GM12878 (cell line): ENCODE data around the gene STAG1. TPM values are rescaled to one million over a fixed set of nuclear protein-coding genes. Genes with fewer than 3 reads are reported as not detected.

ENCODE experiments used
- CEBPB ChIP-seq, 2 experiments: fragments of 150-350 bp in 1 of 2; IDR thresholded peaks; 2 replicates each; pipeline ENCODE4 v1.6.1; 2012 to 2014; ENCODE audit warnings: low read depth in 2 of 2, low read length in 2 of 2, borderline replicate concordance in 1 of 2, inconsistent platforms in 1 of 2
- CHD2 ChIP-seq: IDR thresholded peaks from 2 replicates; pipeline ENCODE4 v1.6.1; 2011; ENCODE audit warnings: low read depth, low read length, improper control_type of control experiment, borderline replicate concordance
- CREB1 ChIP-seq: IDR thresholded peaks from 2 replicates; pipeline ENCODE4 v1.6.1; 2012; ENCODE audit warnings: low read depth, mild to moderate bottlenecking, inconsistent platforms
- DPF2 ChIP-seq: fragments of 450-650 bp; IDR thresholded peaks from 2 replicates; pipeline ENCODE4 v1.6.1; 2017; ENCODE audit warnings: mild to moderate bottlenecking
- HDAC2 ChIP-seq: fragments of 200-600 bp; sonication (generic); IDR thresholded peaks from 2 replicates; pipeline ENCODE4 v1.6.1; 2017
- JUND ChIP-seq: IDR thresholded peaks from 2 replicates; pipeline ENCODE4 v1.6.1; 2012; ENCODE audit warnings: low read depth, mild to moderate bottlenecking, low read length, improper control_type of control experiment, moderate library complexity
- MEF2B ChIP-seq: fragments of 450-650 bp; IDR thresholded peaks from 2 replicates; pipeline ENCODE4 v1.6.1; 2018; ENCODE audit warnings: mild to moderate bottlenecking, moderate library complexity; ENCODE audit not compliant: partially characterized antibody, poor library complexity, severe bottlenecking
- MTA3 ChIP-seq: IDR thresholded peaks from 2 replicates; pipeline ENCODE4 v1.6.1; 2012; ENCODE audit warnings: low read length, inconsistent platforms, borderline replicate concordance
- NFYB ChIP-seq: IDR thresholded peaks from 2 replicates; pipeline ENCODE4 v1.6.1; 2011; ENCODE audit warnings: low read depth, mild to moderate bottlenecking, low read length, improper control_type of control experiment, moderate library complexity; ENCODE audit not compliant: insufficient read depth
- NR2F1 ChIP-seq: fragments of 450-650 bp; conservative IDR thresholded peaks from 2 replicates; pipeline ENCODE4 v1.6.1; 2017; ENCODE audit warnings: mild to moderate bottlenecking
- NRF1 ChIP-seq: conservative IDR thresholded peaks from 2 replicates; pipeline ENCODE4 v1.6.1; 2011; ENCODE audit warnings: mild to moderate bottlenecking, low read depth, low read length, improper control_type of control experiment
- POLR2AphosphoS5 ChIP-seq: IDR thresholded peaks from 2 replicates; pipeline ENCODE4 v1.6.1; 2011; ENCODE audit warnings: mild to moderate bottlenecking, low read length, inconsistent platforms
- RAD21 ChIP-seq: IDR thresholded peaks from 2 replicates; pipeline ENCODE4 v1.6.1; 2011; ENCODE audit warnings: mild to moderate bottlenecking, low read depth, low read length, moderate library complexity; ENCODE audit not compliant: insufficient read depth
- RFX5 ChIP-seq: IDR thresholded peaks from 2 replicates; pipeline ENCODE4 v1.6.1; 2011; ENCODE audit warnings: low read depth, low read length, improper control_type of control experiment
- SMARCA5 ChIP-seq: fragments of 450-650 bp; IDR thresholded peaks from 2 replicates; pipeline ENCODE4 v1.6.1; 2017; ENCODE audit warnings: mild to moderate bottlenecking
- TCF12 ChIP-seq: IDR thresholded peaks from 2 replicates; pipeline ENCODE4 v1.6.1; 2011; ENCODE audit warnings: low read depth, mild to moderate bottlenecking, low read length
- YBX1 ChIP-seq: fragments of 450-650 bp; IDR thresholded peaks from 2 replicates; pipeline ENCODE4 v1.6.1; 2016; ENCODE audit warnings: antibody characterized with exemption
- polyA plus RNA-seq, 11 experiments: library from polyadenylated mRNA; depleted of rRNA in 4 of 11; unstranded in 6 of 11; stranded (reverse) in 5 of 11; fragments of >200 nt; fragmentation: Nextera tagmentation in 4 of 11; fragmentation: Illumina TruSeq in 1 of 11; extraction: Ambion mirVana in 4 of 11; extraction: Trizol in 1 of 11; gene quantifications; 1 replicate in 1 of 11; 2 replicates in 10 of 11; pipeline versions ENCODE4 v1.2.1 to v1.2.3, GENCODE V29; 2011 to 2016; ENCODE audit warnings: inconsistent platforms in 2 of 11, missing spikeins in 2 of 11, low read depth in 1 of 11
- total RNA-seq, 4 experiments: library from RNA; depleted of rRNA in 3 of 4; stranded (reverse); fragments of >200 nt in 3 of 4; fragmentation: Illumina TruSeq in 1 of 4; extraction: Trizol in 1 of 4; gene quantifications; 2 replicates each; pipeline versions ENCODE4 v1.2.1 to v1.2.3, GENCODE V29; 2013 to 2021
- TF ChIP-seq, protein P1 (sequence below): IDR thresholded peaks from 2 replicates; pipeline ENCODE4 v1.6.1; 2011; ENCODE audit warnings: borderline replicate concordance, low read depth, mild to moderate bottlenecking, moderate library complexity, low read length; ENCODE audit not compliant: insufficient read depth, poor library complexity, severe bottlenecking
- TF ChIP-seq, protein P2 (sequence below): fragments of 450-650 bp; IDR thresholded peaks from 2 replicates; pipeline ENCODE4 v1.6.1; 2017; ENCODE audit warnings: mild to moderate bottlenecking
- TF ChIP-seq, protein P3 (sequence below): IDR thresholded peaks from 2 replicates; pipeline ENCODE4 v1.6.1; 2012; ENCODE audit warnings: low read depth, low read length, improper control_type of control experiment
- TF ChIP-seq, protein P4 (sequence below): fragments of 450-650 bp; conservative IDR thresholded peaks from 2 replicates; pipeline ENCODE4 v1.6.1; 2017; ENCODE audit warnings: mild to moderate bottlenecking, moderate library complexity
- TF ChIP-seq, protein P5 (sequence below): fragments of 450-650 bp; IDR thresholded peaks from 2 replicates; pipeline ENCODE4 v1.6.1; 2017; ENCODE audit warnings: borderline replicate concordance

Gene STAG1
- total and polyA plus RNA-seq, 10 of the 15 experiments (the other 5 are each of a cell fraction or from before 2014, with no cell fraction given): 4.4 to 30.1 (median 20.2) TPM

DNA sequence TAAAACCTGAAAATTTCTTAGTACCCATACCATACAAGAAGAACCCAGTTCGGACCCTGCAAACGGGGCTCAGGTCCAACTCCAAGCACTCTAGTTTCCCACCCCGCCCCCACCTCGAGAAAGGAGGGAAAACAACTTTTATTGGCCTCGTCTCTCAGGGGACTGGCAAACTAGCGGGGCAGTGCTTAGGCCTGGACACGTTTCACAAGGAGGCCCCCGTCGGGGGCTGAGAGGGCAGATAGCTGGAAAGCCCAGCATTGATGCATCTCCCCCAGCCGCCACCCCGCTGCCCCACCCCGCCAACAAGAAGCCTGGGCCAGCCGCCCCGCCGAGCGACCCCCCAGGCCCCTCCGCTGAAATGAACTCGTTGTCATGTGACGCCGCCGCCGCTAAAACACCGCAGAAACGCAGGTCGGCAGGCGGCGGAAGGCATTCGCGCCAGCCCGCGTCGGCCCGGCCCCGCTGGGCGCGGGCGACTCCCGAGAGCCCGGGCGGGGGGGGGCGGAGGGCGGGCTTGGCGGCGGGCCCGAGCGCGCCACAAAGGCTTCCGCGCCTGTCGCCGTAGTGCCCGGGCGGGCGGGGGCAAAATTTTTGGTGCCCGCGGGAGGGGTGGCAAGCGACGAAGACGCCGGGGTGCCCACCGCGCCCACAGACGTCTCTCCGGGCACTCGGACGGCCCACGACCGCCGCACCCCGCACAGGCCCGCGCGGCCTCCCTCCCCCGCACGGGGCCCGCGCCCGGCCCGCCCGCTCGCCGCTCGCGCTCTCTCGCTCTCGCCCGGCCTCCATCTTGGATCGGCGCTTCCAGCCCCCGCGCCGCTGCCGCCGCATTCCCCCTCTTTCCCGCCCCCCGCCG is 634 bp downstream of the STAG1 start (continued):
- TF ChIP-seq, protein P1, sequence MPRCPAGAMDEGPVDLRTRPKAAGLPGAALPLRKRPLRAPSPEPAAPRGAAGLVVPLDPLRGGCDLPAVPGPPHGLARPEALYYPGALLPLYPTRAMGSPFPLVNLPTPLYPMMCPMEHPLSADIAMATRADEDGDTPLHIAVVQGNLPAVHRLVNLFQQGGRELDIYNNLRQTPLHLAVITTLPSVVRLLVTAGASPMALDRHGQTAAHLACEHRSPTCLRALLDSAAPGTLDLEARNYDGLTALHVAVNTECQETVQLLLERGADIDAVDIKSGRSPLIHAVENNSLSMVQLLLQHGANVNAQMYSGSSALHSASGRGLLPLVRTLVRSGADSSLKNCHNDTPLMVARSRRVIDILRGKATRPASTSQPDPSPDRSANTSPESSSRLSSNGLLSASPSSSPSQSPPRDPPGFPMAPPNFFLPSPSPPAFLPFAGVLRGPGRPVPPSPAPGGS: no peak
- TF ChIP-seq HDAC2 (no peak), MEF2B (peak; percentile 48), CEBPB (IDR thresholded peaks at IDR 0.05; ENCODE audit: borderline replicate concordance in 1 of 2, low read depth in 2 of 2, low read length in 2 of 2) (no peak), YBX1 (no peak), JUND (no peak), NFYB (no peak), DPF2 (0 out of 2 replicates have a peak, but pooled peaks have one; percentile 14), RAD21 (0 out of 2 replicates have a peak, but pooled peaks have one; percentile 5), MTA3 (no peak), TCF12 (no peak), CHD2 (no peak; the same call in 1 of the 2 replicates), POLR2AphosphoS5 (no peak; the same call in 1 of the 2 replicates), NRF1 (no peak), SMARCA5 (no peak), NR2F1 (0 out of 2 replicates have a peak, but pooled peaks have one; percentile 41), CREB1 (no peak), RFX5 (no peak)
- TF ChIP-seq, protein P2, sequence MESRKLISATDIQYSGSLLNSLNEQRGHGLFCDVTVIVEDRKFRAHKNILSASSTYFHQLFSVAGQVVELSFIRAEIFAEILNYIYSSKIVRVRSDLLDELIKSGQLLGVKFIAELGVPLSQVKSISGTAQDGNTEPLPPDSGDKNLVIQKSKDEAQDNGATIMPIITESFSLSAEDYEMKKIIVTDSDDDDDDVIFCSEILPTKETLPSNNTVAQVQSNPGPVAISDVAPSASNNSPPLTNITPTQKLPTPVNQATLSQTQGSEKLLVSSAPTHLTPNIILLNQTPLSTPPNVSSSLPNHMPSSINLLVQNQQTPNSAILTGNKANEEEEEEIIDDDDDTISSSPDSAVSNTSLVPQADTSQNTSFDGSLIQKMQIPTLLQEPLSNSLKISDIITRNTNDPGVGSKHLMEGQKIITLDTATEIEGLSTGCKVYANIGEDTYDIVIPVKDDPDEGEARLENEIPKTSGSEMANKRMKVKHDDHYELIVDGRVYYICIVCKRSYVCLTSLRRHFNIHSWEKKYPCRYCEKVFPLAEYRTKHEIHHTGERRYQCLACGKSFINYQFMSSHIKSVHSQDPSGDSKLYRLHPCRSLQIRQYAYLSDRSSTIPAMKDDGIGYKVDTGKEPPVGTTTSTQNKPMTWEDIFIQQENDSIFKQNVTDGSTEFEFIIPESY: no peak
- TF ChIP-seq, protein P3, sequence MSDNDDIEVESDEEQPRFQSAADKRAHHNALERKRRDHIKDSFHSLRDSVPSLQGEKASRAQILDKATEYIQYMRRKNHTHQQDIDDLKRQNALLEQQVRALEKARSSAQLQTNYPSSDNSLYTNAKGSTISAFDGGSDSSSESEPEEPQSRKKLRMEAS: no peak
- TF ChIP-seq, protein P4, sequence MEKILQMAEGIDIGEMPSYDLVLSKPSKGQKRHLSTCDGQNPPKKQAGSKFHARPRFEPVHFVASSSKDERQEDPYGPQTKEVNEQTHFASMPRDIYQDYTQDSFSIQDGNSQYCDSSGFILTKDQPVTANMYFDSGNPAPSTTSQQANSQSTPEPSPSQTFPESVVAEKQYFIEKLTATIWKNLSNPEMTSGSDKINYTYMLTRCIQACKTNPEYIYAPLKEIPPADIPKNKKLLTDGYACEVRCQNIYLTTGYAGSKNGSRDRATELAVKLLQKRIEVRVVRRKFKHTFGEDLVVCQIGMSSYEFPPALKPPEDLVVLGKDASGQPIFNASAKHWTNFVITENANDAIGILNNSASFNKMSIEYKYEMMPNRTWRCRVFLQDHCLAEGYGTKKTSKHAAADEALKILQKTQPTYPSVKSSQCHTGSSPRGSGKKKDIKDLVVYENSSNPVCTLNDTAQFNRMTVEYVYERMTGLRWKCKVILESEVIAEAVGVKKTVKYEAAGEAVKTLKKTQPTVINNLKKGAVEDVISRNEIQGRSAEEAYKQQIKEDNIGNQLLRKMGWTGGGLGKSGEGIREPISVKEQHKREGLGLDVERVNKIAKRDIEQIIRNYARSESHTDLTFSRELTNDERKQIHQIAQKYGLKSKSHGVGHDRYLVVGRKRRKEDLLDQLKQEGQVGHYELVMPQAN: peak; percentile 51; the same call in 1 of the 2 replicates
- TF ChIP-seq, protein P5, sequence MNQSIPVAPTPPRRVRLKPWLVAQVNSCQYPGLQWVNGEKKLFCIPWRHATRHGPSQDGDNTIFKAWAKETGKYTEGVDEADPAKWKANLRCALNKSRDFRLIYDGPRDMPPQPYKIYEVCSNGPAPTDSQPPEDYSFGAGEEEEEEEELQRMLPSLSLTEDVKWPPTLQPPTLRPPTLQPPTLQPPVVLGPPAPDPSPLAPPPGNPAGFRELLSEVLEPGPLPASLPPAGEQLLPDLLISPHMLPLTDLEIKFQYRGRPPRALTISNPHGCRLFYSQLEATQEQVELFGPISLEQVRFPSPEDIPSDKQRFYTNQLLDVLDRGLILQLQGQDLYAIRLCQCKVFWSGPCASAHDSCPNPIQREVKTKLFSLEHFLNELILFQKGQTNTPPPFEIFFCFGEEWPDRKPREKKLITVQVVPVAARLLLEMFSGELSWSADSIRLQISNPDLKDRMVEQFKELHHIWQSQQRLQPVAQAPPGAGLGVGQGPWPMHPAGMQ: no peak
